GM19463 (cell line): ENCODE data around the gene DPYD.

ENCODE experiments used
- ATAC-seq: cut with Tn5 transposase; IDR thresholded peaks from one replicate; pipeline ENCODE4 v1.9.1; 2021; ENCODE audit warnings: mild to moderate bottlenecking, moderate library complexity; ENCODE audit not compliant: unreplicated experiment

Gene DPYD

DNA sequence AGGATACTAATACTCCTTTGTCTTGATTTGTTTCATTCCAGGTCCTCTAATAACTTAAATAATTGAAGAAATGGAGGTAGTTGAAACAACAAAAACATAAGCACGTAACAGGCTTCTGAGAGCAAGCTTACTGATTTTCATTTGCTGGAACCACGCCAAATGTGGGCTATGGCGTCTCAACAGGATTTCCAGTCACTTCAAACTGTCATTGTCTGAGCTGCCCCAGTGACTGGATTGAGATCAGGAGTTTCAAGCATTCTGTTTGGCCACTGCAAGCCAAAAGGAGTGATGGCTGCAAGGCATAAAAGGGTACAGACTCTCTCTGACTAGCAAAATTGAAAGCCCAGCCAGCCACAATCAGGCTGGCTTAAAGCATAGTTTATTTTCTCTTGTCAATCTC, 289.9 kb downstream of the DPYD start:
- ATAC-seq: no peak

DNA sequence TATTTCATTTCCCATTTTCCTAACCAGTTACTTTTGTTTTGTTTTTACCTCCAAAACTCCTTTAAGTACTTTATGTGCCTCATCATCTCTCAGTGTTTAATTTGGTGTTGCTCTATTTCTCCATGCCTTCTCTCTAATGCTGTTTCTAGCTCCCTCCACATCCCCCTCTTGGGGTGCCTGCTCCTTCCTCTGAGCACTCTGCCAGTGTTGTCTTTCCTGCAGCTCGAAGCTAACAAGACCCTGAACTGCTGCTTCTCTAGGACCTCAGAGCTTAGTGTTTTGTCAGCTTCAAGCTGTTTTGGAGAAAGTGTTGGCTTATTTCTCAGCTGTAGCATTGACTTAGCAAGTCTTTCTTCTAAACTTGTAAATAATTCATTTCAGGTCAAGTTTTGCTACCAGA, 290.6 kb downstream of the DPYD start:
- no peak for ATAC-seq

GRCh38 chr1:97623220-97623619, 297.6 kb downstream of the DPYD start:
- no peak for ATAC-seq

GRCh38 chr1:97621955-97622354, 298.9 kb downstream of the DPYD start:
- ATAC-seq: no peak

GRCh38 chr1:97619706-97620105, 301.1 kb downstream of the DPYD start:
- ATAC-seq: no peak

GRCh38 chr1:97610748-97611147, 310.1 kb downstream of the DPYD start:
- ATAC-seq: no peak

DNA sequence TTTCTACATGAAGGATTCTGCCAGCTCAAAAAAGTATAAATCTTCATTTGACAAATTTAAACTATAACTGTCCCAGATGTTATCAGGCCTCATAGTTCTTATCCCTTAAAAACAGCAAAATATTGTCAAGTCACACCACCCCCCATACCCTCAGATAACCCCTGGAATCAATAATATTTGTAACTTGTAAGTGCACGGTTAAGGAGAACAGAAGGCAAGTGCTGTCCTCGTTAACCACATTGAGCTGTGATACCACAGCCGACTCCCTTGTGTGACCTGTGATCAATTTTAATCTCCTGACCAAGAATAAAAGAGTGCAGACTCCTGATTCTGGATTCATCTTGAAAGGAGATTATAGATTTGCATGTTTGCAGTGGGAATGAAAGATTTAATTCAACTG, 310.7 kb downstream of the DPYD start:
- no peak for ATAC-seq

DNA sequence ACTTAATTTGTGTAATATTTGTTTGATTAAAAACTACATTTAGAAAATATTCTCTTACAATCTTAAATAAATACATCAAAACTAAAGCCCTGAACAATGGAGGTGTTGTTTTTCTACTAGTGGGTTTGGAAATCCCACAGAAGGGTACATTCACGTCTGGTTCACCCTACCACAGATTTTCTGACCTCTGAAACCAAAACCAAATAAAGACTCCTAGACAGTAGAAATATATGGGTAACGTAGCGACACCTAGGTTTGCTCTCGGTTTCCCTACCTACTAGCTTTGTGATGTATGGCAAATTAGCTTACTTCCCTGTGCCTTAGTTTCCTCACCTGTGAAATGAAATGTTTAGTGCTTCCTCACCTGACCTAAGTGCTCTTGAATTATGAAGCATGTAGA, 312.6 kb downstream of the DPYD start:
- peak; percentile 65 for ATAC-seq

DNA sequence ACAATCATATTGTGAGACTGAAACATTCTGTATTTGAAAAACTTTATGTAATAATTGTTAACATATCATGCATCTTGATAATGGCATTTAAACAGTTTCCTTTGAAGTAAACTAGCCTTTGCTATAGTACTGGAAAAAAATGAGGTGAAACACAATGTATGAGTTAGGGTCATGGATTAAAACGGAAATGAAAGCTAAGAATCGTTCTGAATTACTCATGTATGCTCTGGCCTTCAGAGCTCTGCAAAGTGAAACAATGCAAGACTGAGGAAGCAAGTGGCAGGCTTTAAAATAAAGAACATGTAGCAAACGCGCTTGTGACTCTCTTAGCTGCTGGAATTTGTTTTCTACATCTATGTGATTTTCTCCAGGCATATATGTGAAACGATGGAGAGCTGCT, 317.1 kb downstream of the DPYD start:
- no peak for ATAC-seq

DNA sequence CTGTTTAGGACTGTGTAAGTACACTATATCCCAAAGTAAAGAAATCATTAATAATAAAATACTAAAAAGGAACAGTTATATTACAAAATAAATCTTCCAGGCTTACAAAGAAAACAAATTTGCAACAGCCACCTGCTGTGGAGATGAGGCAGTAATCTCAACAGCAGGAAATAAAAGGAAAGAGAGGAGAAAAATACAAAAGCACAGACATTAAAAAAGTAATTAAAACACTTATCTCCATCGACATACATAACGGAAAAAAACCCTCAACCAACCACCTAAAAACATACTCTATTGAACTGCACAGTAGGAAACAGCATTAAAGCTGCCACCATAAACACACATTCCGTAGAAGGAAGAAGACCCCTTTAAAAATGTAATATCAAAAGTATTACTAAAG, 317.6 kb downstream of the DPYD start:
- no peak for ATAC-seq

- ATAC-seq: no peak
Observed at GRCh38 chr1:97599447-97599846, 321.4 kb downstream of the DPYD start.

DNA sequence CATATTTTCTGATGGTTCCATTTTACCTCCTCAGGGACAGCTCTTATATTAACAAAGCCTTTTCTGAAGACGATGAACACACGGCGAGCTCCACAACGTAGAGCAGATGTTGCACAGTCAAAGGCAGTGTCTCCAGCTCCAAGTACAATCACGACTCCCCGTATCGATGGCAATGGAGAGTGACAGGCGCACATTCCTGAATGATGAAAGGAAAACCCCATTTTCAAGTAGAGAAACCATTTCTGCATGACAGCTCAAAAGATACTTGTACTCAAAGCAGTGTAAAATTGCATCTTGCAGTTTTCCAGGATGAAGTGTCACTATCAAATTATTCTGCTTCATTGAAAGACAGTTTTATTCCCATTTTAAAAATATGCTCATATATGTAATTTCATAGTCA, 327.6 kb downstream of the DPYD start:
- no peak for ATAC-seq

GRCh38 chr1:97588772-97589171, 332.1 kb downstream of the DPYD start:
- no peak for ATAC-seq

DNA sequence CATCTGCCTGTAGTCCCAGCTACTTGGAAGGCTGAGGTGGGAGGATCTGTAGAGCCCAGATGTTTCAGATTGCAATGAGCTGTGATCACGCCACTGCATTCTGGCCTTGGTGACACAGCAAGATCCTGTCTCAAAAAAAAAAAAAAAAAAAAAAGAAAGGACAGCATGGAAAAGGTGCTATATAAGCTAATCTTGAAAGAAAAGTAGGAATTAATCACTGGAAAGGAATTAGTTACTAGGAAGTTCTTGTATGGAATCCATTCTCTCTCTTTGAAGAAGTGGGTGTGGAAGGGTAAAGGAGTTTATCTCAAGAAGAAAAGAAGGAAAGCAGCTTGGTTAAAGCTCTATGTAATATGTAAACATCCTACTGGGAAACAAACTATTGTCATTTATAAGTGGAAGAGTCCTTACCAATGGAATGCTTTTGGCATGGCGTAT, 339.2 kb downstream of the DPYD start:
- ATAC-seq: no peak

DNA sequence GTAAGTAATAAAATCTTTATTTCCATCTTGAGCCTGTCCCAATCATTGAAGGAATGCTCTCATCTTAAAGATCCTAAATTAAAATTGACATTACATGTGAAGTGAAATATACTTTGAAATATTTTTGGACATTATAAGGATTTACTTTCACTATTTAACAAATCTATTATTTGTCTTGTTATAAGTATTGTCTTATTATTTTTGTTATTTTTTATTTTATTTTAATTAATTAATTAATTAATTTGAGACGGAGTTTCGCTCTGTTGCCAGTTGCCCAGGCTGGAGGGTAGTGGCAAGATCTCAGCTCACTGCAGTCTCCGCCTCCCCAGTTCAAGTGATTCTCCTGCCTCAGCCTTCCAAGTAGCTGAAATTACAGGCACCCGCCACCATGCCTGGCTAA, 343.2 kb downstream of the DPYD start:
- ATAC-seq: no peak

DNA sequence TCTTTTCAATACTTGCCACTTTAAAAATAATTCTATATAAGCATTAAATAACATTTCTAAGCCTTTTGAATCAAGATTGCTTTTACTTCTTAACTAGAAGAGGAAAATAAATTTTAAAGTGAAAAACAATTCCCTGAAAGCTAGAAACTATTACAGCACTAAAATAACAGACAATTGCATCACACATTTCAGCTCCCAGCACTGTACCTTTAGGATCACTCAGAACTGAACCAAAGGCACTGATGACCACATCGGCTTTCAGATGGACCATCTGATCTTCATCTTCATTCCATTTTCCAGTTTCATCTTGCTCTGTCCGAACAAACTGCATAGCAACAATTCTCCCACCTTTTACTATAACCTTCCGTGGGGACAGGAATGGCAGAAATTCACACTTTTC, 347.3 kb downstream of the DPYD start:
- ATAC-seq: no peak

GRCh38 chr1:97572561-97572960, 348.3 kb downstream of the DPYD start:
- no peak for ATAC-seq

DNA sequence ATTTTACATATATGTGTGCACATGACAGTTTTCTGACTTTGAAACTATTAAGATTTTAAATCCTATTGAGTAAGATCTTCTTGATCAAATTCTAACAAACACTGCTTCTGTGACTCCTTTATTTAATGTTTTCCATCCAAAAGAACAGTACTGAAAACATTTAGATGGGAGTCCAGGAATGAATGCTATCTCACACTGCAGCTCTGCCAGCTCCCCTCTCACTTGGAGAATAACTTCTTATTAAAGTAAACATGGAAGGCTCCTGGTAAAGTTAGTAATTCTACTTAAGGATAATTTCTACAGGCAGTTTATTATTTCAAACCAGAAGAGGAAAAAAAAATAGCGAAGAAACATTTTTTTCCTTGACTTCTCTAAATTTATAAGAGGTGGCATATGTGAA, 349.1 kb downstream of the DPYD start:
- ATAC-seq: no peak

DNA sequence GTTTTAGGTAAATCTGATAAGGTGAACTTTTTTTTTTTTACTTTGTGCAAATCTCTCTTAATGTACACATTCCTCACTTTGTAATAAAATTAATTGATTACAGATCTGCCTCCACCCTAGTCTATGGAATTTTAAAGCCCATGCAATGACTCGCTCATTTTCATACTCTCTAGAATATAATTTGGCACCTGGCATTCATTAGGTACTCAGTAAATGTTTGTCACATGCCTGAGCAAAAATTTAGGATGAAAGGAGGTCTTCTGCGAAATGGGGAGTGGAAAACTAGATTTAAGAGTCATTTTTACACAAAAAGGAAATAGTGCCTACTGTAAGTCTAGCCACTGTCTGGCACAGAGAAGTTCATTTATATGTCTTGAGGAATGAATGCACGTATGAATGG, 350.1 kb downstream of the DPYD start:
- no peak for ATAC-seq

DNA sequence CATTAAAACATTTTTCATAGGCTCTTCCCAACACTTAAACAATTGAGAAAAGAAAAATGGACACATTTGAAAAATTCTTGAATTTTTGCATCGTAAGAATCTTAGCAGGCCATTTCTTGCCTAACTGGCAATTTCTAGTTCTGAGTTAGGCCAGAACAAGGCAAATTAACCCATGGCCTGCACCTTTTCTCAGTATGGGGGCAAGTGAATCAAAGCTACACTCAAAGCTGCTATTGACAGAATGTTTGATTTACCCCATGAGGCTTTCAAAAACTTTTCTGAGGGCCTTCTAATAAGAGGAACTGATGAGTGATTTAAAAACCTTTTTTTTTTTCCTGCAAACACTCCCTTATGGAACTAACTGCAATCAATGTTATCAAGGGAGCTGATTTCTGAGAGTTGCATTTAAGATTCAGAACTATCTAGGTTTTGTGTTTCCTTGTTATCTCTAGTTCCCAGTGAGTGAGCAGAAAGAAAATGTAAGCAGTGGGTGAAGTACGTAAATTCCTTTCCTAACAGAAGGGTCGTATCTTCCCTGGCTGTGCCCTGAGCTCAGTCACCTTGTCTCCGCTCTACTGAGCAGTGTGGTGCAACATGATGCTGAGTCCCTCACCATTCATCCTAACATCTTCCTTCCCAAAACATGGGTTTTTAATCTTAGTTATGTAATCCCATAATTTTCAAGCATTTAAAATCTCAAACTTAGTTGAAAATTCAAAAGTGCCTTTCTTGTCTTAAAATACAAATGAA, 353.7 kb downstream of the DPYD start:
- ATAC-seq: no peak

DNA sequence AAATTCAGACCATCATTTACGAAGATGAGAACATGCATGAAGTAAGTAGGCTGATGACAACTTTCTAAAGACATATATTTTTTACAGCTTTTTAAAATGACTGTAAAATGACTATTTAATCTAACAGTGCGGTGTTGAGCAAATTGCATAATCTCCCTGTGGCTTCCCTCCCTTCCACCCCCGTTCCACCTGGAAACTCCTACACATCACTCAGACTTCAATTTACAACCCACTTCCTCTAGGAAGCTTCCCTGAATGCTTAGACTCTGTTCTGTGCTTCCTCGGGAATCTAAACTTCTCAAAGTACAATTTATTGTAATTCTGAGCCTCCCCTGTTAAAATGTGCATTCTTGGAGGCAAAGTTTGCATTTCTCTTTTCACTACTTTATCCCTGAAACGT, 354.9 kb downstream of the DPYD start:
- no peak for ATAC-seq

- no peak for ATAC-seq
Observed at GRCh38 chr1:97563926-97564325, 356.9 kb downstream of the DPYD start.

DNA sequence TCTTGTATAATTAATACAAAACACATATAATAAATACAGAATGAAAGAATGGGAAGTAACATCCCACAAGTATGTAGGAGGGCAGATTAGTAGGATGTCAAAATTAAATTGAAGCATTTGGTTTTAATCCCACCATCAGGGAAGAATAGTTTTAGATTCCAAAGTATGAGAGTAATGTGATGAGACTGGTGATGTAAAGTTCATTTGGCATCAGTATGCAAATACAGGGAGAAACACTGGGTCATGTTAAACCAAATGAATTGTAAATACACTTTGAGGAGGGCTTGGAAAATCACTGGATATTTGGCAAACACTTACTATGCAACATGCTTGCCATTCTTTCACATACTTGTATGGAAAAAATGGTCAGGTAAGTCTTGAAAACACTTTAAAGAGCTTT, 358.8 kb downstream of the DPYD start:
- no peak for ATAC-seq
